ENCODE results near the gene RBM20. TPM values are rescaled to one million over a fixed set of nuclear protein-coding genes. Genes with fewer than 3 reads are reported as not detected.

Gene RBM20
- total RNA-seq, 1 experiment from 2014 or later = 0.11 TPM

DNA sequence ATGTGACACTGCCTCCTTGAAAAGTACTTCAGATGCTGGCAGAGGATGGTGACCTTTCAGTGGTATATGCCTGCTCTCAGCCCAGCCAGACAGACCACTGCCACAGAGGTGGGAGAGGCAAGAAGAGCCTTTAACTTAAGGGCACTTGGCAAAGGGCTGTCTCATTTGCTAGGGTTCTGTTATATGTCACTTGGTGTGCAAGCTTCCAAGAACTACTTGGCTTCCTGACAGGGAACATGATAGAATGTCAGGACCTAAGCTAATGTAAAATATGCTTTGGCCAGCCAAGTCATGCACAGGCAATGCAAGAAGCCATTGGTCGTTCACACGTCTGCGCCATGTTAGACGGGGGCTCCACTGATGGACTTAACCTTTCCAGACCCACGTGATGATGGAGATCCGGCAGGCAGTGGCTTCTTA lies 54.7 kb downstream of the RBM20 start:
- intact Hi-C loops (cut with micrococcal nuclease; ENCODE audit: unreplicated experiment) = no loop called here
- Histone ChIP-seq H3K9me3 (ENCODE audit: insufficient read depth, low read depth) (no peaks in the 10 kb centered on the region), H3K79me2 (ENCODE audit: low read depth) (no peaks in the 10 kb centered on the region), H3K36me3 (ENCODE audit: low read depth) (no peaks in the 10 kb centered on the region), H3F3A (ENCODE audit: insufficient read depth, low read depth) (no peaks in the 10 kb centered on the region), H3K4me1 (replicated peaks; ENCODE audit: insufficient read depth) (no peaks in the 10 kb centered on the region), H3K9me2 (ENCODE audit: insufficient read depth) (no peaks in the 10 kb centered on the region), H3K27me3 (ENCODE audit: insufficient read depth, low read depth) (no peaks in the 10 kb centered on the region), H3K27ac (no peak overlapping the region), H3K4me3 (no peak overlapping the region), H4K20me1 (ENCODE audit: insufficient read depth) (no peaks in the 10 kb centered on the region), H2AFZ (no peak overlapping the region), H3K4me2 (no peak overlapping the region)
- no peak for DNase-seq
- TF ChIP-seq EZH2 (IDR thresholded peaks at IDR 0.05; ENCODE audit: low read depth) (no peak), CTCF (conservative IDR thresholded peaks at IDR 0.05) (no peak)
- BruUV-seq (replicated peaks) = no TSS peak
- CTCF ChIA-PET = interaction anchor here (0.7 kb wide), 1 partner anchor 910 kb away, joined by 3 read pairs; no protein-coding TSS in a partner anchor
- POLR2A ChIA-PET (ENCODE audit: unreplicated experiment) = no interaction called here

DNA sequence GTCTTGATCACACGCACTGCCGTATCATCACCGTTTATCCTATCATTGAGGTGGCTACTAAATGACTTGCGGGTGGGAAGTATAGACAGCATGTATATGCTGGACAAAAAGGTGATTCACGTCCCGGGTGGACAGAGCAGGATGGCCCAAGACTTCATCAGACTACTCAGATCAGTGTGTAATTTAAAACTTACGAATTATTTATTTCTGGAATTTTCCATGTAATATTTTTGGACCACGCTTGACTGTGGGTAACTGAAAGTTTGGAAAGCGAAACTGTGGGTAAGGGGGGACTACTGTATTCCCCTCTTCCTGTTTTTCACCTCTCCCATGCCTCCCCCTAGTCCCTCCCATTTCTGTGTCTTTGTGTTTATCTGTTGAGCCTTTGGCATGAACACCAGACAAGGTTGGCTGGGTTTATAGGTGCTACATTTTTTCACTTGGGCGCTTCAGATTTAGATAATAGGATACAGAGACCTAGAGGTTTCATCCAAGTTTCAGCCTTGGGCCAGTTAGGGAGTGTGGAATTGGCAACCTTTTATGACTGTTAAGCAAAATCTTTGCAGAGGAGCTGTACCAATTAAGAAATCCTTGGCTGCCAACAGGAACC lies 55.8 kb downstream of the RBM20 start:
- Histone ChIP-seq H3F3A (ENCODE audit: insufficient read depth, low read depth) (no peaks in the 10 kb centered on the region), H3K9me2 (ENCODE audit: insufficient read depth) (no peaks in the 10 kb centered on the region), H3K4me1 (replicated peaks; ENCODE audit: insufficient read depth) (no peaks in the 10 kb centered on the region), H3K36me3 (ENCODE audit: low read depth) (no peaks in the 10 kb centered on the region), H4K20me1 (ENCODE audit: insufficient read depth) (no peaks in the 10 kb centered on the region), H3K4me3 (no peak overlapping the region), H3K27ac (no peak overlapping the region), H3K9me3 (ENCODE audit: insufficient read depth, low read depth) (no peaks in the 10 kb centered on the region), H2AFZ (no peak overlapping the region), H3K27me3 (ENCODE audit: insufficient read depth, low read depth) (no peaks in the 10 kb centered on the region), H3K4me2 (no peak overlapping the region), H3K79me2 (ENCODE audit: low read depth) (no peaks in the 10 kb centered on the region)
- BruUV-seq (replicated peaks) = no TSS peak
- intact Hi-C loops (cut with micrococcal nuclease; ENCODE audit: unreplicated experiment) = no loop called here
- ChIA-PET POLR2A (ENCODE audit: unreplicated experiment) (no interaction called here), CTCF (no interaction called here)
- DNase-seq = no peak
- TF ChIP-seq CTCF (conservative IDR thresholded peaks at IDR 0.05) (no peak), EZH2 (IDR thresholded peaks at IDR 0.05; ENCODE audit: low read depth) (no peak)

- H4K20me1 ChIP-seq (ENCODE audit: insufficient read depth) = no peaks in the 10 kb centered on the region
- no peaks in the 10 kb centered on the region for H3K9me2 ChIP-seq (ENCODE audit: insufficient read depth)
- ChIA-PET CTCF (no interaction called here), POLR2A (ENCODE audit: unreplicated experiment) (no interaction called here)
- no peak overlapping the region for H2AFZ ChIP-seq
- no peaks in the 10 kb centered on the region for H3F3A ChIP-seq (ENCODE audit: insufficient read depth, low read depth)
- no peak overlapping the region for H3K4me2 ChIP-seq
- H3K36me3 ChIP-seq (ENCODE audit: low read depth) = no peaks in the 10 kb centered on the region
- no peak overlapping the region for H3K4me3 ChIP-seq
- intact Hi-C loops (cut with micrococcal nuclease; ENCODE audit: unreplicated experiment) = no loop called here
- no TSS peak for BruUV-seq (replicated peaks)
- H3K79me2 ChIP-seq (ENCODE audit: low read depth) = no peaks in the 10 kb centered on the region
- H3K27me3 ChIP-seq (ENCODE audit: insufficient read depth, low read depth) = no peaks in the 10 kb centered on the region
- DNase-seq = no peak
- no peaks in the 10 kb centered on the region for H3K9me3 ChIP-seq (ENCODE audit: insufficient read depth, low read depth)
- no peak overlapping the region for H3K27ac ChIP-seq
- no peaks in the 10 kb centered on the region for H3K4me1 ChIP-seq (replicated peaks; ENCODE audit: insufficient read depth)
- TF ChIP-seq EZH2 (IDR thresholded peaks at IDR 0.05; ENCODE audit: low read depth) (no peak), CTCF (conservative IDR thresholded peaks at IDR 0.05) (no peak)
These were observed 56.9 kb downstream of the RBM20 start for GRCh38 chr10:110700947-110701616.

Data from PC-9 (cell line).